Ectodermal cell (in vitro differentiated cells): Measurements from ENCODE around the gene CCR3.

Source experiments
- H3K27ac ChIP-seq: 2 replicates; pipeline ENCODE4 v1.7.0; 2013; ENCODE audit warnings: mild to moderate bottlenecking, low read depth, low read length; ENCODE audit not compliant: insufficient read depth, poor library complexity, severe bottlenecking
- H3K27me3 ChIP-seq: 2 replicates; pipeline ENCODE4 v1.7.0; 2013; ENCODE audit warnings: mild to moderate bottlenecking, low read length; ENCODE audit not compliant: insufficient read depth, control insufficient read depth, poor library complexity, severe bottlenecking
- H3K36me3 ChIP-seq: one replicate; pipeline ENCODE4 v1.7.0; 2013; ENCODE audit warnings: low read length; ENCODE audit not compliant: control insufficient read depth, insufficient read depth
- H3K4me1 ChIP-seq: one replicate; pipeline ENCODE4 v1.7.0; 2013; ENCODE audit warnings: low read length; ENCODE audit not compliant: control insufficient read depth, insufficient read depth
- H3K4me3 ChIP-seq: 2 replicates; pipeline ENCODE4 v1.7.0; 2013; ENCODE audit warnings: low read depth, low read length, control low read depth; ENCODE audit not compliant: insufficient read depth
- H3K9me3 ChIP-seq: 2 replicates; pipeline ENCODE4 v1.7.0; 2013; ENCODE audit warnings: mild to moderate bottlenecking, low read length, moderate library complexity; ENCODE audit not compliant: control insufficient read depth
- WGBS, 2 experiments: methylation state at CpG; one replicate each; pipeline ENCODE4 v1.1.7; 2013; ENCODE audit warnings: missing lambda C conversion rate in 2 of 2; 5-methylcytosine and 5-hydroxymethylcytosine counted together

CCR3 gene

DNA sequence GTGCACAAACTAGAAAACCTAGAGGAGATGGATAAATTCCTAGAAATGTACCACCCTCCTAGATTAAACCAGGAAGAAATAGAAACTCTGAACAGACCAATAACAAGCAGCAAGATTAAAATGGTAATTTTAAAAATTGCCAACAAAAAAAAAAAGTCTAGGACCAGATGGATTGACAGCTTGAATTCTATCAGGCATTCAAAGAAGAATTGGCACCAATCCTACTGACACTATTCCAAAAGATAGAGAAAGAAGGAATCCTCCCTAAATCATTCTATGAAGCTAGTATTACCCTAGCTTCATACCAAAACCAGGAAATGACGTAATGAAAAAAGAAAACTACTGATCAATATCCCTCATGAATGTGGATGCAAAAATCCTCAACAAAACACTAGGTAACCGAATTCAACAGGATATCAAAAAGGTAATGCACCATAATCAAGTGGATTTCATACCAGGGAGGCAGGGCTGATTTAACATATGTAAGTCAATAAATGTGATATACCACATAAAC lies 24.0 kb upstream of the CCR3 start:
- Histone ChIP-seq H3K27ac (no peak overlapping the region), H3K9me3 (no peaks in the 10 kb centered on the region), H3K36me3 (no peaks in the 10 kb centered on the region), H3K27me3 (no peaks in the 10 kb centered on the region), H3K4me1 (no peaks in the 10 kb centered on the region), H3K4me3 (no peak overlapping the region)
- 78 to 87% methylated on average over 2 of the region's 2 CpGs for WGBS, 2 experiments

DNA sequence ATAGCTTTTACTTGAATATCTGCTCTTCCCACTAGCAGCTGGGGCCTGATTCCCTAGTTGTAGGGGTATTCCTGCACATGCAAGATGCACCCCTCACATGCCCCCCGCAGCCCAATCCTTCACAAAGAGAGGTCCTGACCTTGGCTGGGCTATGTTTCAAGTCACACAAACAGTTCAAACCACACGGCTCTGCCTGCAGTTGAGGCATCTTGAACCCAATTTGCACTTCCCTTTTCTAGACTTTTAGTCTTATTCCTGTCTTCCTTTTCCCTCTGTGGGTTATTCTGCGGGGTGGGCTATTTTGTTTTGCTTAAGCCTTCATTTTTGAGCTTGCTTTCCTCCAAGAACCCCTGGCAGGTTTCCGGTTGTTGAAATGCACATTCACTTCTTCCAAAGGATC lies 20.9 kb upstream of the CCR3 start:
- peaks cover 2% of the 10 kb centered on the region for H3K9me3 ChIP-seq
- no peak overlapping the region for H3K4me3 ChIP-seq
- H3K27me3 ChIP-seq: no peaks in the 10 kb centered on the region
- no peaks in the 10 kb centered on the region for H3K36me3 ChIP-seq
- H3K27ac ChIP-seq: no peak overlapping the region
- H3K4me1 ChIP-seq: no peaks in the 10 kb centered on the region
- 89 to 94% methylated on average over 4 of the region's 4 CpGs for WGBS, 2 experiments

DNA sequence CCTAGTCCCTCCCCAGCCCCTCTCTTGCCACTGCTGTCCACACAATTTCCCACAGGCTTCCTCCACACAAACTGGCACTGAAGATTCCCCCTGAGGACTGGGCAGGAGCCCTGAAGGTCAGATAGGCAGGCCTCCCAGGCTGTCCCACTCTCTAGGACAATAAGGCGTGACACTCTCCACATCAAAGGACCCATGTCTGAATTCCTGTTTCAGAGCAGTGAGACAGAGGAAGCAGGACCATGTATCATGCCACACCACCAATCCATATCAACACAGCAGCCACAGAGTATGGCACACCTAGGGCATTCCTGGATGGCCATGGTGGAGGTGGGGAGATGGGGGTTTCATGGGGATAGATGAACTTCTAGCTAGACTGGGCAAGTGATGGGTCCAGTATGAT lies 20.3 kb upstream of the CCR3 start:
- Histone ChIP-seq H3K36me3 (no peaks in the 10 kb centered on the region), H3K27me3 (no peaks in the 10 kb centered on the region), H3K9me3 (peaks cover 3% of the 10 kb centered on the region), H3K4me3 (no peak overlapping the region), H3K4me1 (no peaks in the 10 kb centered on the region), H3K27ac (no peak overlapping the region)
- WGBS, 2 experiments: 81 to 90% methylated on average over 1 of the region's 1 CpG

DNA sequence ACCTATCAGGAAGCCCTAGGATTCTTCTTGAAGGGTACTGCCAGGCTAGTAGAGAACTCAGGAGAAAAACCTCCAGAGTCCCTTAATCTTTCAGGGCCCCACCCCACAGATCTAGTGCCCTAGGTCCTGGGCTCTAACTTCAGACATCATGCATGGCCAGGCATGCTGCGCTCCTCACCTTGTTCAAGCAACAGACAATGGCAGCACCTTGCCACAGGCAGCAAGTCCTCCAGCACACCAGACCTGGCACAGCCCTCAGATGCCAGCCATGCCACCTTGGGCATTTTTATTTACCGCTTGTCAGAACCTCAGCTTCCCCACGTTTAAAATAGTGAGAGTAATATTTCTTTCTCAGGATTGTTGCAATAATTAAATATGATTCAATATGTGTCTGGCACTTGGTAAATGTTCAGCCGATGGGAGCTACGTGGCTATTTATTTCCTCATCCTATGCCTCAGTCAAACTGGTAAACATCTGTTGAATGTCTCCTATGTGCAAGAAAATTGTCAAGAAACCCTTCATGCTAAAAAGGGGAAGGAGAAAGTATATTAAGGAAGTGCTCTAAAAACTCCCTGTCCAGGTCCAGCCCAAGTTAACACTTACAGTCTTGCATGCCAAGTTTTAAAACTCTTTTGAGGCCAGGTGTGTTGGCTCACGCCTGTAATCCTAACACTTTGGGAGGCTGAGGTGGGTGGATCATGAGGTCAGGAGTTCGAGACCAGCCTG lies 19.7 kb upstream of the CCR3 start:
- Histone ChIP-seq H3K4me3 (no peak overlapping the region), H3K9me3 (peaks cover 3% of the 10 kb centered on the region), H3K36me3 (no peaks in the 10 kb centered on the region), H3K27ac (no peak overlapping the region), H3K4me1 (no peaks in the 10 kb centered on the region), H3K27me3 (no peaks in the 10 kb centered on the region)
- 92 to 93% methylated on average over 7 of the region's 7 CpGs for WGBS, 2 experiments

DNA sequence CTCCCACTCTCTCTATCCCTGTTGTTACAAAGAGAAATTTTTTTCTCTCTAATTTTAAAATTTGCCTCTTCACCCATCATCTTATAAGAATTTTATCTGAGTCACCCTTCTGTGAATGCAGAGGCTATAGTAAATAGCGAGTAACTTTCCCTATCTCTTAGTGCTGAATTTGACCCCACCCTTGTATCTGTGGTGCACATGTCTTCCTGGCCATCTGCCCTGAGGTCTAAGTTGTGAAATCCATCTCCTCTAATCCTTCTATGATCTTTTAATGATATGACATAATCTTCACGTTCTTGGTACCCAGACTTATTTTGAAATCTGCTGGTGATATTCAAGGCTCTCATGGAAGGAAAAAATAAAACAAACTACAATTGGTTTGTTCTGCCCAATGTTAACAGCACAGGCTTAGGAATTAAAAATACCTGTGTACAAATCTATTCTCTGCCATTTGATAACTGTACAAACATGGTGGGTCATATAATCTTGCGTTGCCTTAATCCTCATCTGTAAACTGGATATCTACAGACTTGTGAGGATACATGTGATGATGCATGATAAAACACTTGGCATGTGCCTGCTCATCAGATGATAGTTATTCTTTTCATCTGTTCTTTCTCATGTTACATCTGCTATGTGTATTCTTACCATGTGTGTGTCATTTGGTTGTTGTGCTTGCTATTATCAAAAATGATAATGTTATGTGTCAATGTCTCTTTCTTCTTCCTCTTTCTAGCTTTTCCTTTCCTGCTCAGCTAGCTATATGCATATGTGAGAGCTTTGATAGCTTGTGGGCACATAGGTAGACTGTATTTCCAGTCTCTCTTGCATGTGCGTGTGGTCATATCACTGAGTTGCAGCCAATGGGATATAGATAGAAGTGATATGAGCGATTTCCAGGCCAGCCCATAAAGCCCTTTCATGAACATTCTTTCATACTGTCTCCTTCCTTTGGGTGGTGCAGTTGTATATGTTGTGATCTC lies 13.7 kb upstream of the CCR3 start:
- WGBS, 2 experiments: 92 to 98% methylated on average over 4 to 5 of the region's 5 CpGs
- H3K27me3 ChIP-seq: no peaks in the 10 kb centered on the region
- H3K36me3 ChIP-seq: no peaks in the 10 kb centered on the region
- no peak overlapping the region for H3K4me3 ChIP-seq
- H3K9me3 ChIP-seq: peaks cover 3% of the 10 kb centered on the region
- no peak overlapping the region for H3K27ac ChIP-seq
- H3K4me1 ChIP-seq: no peaks in the 10 kb centered on the region

DNA sequence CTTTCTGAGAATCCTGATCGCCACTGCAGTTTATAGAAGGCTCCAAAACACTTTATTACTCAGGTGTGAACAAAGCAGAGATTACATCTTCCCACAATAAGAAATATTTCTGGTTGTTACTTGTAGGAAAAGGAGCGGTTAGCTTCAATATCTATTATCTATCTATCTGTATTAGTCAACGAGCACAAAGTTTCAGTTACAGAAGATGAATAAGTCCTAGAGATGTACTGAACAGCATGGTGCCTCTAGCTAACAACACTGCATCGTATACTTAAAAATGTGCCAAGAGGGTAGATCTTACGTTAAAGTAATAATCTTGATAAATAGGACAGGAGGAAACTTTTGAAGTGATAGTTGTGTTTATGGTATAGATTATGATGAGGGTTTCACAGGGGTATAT lies 10.9 kb upstream of the CCR3 start:
- peaks cover 2% of the 10 kb centered on the region for H3K9me3 ChIP-seq
- no peaks in the 10 kb centered on the region for H3K27me3 ChIP-seq
- WGBS, 2 experiments: 91 to 94% methylated on average over 4 to 5 of the region's 5 CpGs
- H3K4me1 ChIP-seq: no peaks in the 10 kb centered on the region
- no peaks in the 10 kb centered on the region for H3K36me3 ChIP-seq
- H3K27ac ChIP-seq: no peak overlapping the region
- H3K4me3 ChIP-seq: no peak overlapping the region

DNA sequence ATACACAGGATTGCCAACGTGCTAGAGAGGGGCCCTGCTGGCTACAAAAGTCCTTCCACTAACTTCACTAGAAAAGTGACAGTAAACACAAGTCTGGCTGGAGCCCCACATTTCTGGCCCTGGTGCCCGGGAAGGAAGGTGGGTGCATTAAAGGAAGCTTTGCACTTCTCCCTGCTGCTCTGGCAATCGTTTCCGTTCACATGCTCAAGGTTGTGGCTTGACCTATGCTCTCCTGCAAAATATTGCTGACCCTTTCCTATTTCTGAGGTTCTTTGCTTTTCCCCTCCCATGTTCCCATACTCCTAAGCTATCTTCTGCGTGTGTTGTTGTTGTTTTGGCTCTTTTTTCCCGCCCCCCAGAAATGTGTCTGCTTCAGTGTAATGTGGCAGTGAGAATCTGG lies 9.1 kb upstream of the CCR3 start:
- H3K9me3 ChIP-seq: no peaks in the 10 kb centered on the region
- no peaks in the 10 kb centered on the region for H3K4me1 ChIP-seq
- H3K36me3 ChIP-seq: no peaks in the 10 kb centered on the region
- no peak overlapping the region for H3K4me3 ChIP-seq
- no peaks in the 10 kb centered on the region for H3K27me3 ChIP-seq
- H3K27ac ChIP-seq: no peak overlapping the region
- 88 to 89% methylated on average over 6 of the region's 6 CpGs for WGBS, 2 experiments

DNA sequence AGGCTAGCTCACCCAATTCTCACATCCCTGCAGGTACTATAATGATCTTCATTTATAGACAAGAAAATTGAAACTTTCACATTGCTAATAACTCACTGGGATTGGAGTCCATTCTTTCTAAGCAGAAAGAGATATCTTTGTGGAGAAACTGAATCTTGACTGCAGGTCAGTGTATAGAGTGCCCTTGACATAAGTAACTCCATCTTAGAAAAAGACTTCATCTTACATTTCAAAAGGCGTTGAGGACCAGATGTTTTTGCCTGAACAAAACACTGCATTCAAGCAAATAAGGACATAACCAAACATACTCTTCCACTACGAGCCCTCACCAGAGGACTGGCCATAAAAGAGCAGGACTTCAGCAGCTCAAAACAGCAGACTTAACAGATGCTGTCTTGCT lies 6.8 kb upstream of the CCR3 start:
- Histone ChIP-seq H3K36me3 (no peaks in the 10 kb centered on the region), H3K27ac (no peak overlapping the region), H3K4me3 (no peak overlapping the region), H3K27me3 (no peaks in the 10 kb centered on the region), H3K9me3 (no peaks in the 10 kb centered on the region), H3K4me1 (no peaks in the 10 kb centered on the region)
- 89 to 92% methylated on average over 2 of the region's 2 CpGs for WGBS, 2 experiments

DNA sequence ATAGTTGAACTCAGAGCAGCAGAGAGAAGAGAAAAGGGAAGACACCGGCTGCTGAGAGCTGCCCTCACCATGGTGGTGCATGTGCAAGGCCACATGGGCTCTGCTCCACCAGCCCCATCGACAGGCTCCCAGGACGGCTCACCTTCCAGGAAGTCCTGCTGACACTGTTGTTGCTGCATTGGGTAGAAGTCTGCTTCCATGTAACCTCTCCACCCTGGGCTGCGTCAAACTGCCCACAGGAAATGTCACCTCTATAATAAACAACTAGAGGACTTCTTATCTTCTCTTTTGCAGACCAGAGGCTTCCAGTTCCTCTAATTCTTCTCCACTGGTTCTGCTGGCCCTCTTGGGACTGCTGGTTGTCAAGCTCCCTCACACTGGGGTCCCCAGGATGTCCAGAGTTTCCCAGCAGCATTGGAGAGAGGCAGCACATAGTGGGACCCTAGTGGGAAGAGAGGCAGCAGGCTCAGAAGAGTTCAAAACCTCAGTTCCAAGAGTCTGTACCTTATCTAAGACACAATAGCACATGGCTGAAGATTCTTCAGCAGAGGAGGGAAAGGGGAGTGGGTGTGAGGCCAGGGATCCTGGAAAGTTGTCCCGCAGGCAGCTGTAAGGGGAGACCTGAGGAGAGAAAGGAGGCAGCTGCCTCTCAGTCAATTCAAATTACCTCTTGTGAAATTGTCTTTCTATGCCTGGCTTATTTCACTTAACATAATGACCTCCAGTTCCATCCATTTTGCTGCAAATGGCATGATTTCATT lies 5.8 kb upstream of the CCR3 start:
- no peak overlapping the region for H3K27ac ChIP-seq
- no peaks in the 10 kb centered on the region for H3K9me3 ChIP-seq
- no peaks in the 10 kb centered on the region for H3K27me3 ChIP-seq
- 90 to 94% methylated on average over 5 of the region's 5 CpGs for WGBS, 2 experiments
- no peaks in the 10 kb centered on the region for H3K36me3 ChIP-seq
- no peaks in the 10 kb centered on the region for H3K4me1 ChIP-seq
- H3K4me3 ChIP-seq: no peak overlapping the region

DNA sequence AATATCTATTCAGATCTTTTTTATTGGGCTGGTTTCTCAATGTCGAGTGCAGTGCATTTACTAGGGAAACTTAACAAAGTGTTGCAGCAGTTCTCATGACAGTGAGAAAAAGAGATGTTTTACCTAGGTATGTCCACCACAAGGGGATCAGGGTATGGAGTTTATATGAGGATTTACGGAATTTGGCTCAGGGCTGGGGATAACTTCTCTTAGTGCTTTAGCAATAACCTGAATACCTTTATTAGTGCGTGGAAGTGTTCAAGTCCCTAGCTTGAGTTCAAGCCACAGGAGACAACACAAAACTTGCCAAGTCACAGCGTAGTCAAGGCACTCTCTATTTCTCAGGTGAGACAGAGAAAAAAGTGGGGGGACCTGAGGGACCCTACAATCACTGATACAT lies 3.9 kb upstream of the CCR3 start:
- Histone ChIP-seq H3K9me3 (no peaks in the 10 kb centered on the region), H3K36me3 (no peaks in the 10 kb centered on the region), H3K27ac (no peak overlapping the region), H3K4me3 (no peak overlapping the region), H3K27me3 (no peaks in the 10 kb centered on the region), H3K4me1 (no peaks in the 10 kb centered on the region)
- 81 to 83% methylated on average over 4 of the region's 4 CpGs for WGBS, 2 experiments
